GM21723 (cell line): ENCODE data around the gene SMYD3.

Experiments used
- ATAC-seq: cut with Tn5 transposase; IDR thresholded peaks from one replicate; pipeline ENCODE4 v1.9.1; 2021; ENCODE audit warnings: mild to moderate bottlenecking, moderate library complexity; ENCODE audit not compliant: unreplicated experiment

SMYD3 gene

DNA sequence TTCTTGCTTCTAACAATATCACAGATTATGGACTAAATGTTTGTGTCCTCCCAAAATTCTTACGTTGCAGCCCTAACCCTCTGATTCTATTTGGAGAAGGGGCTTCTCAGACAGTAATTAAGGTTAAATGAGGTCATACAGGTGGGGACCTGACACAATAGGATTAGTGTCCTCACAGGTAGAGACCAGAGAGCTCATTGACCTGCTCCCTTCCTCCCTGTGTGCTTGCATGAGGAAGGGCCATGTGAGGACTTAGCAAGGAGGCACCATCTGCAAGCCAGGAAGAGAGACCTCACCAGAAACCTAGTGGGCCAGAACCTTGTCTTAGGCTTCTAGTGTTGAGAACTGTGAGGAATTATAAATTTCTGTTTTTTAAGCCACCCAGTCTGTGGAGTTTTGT lies 322.6 kb downstream of the SMYD3 start:
- ATAC-seq, result no peak

DNA sequence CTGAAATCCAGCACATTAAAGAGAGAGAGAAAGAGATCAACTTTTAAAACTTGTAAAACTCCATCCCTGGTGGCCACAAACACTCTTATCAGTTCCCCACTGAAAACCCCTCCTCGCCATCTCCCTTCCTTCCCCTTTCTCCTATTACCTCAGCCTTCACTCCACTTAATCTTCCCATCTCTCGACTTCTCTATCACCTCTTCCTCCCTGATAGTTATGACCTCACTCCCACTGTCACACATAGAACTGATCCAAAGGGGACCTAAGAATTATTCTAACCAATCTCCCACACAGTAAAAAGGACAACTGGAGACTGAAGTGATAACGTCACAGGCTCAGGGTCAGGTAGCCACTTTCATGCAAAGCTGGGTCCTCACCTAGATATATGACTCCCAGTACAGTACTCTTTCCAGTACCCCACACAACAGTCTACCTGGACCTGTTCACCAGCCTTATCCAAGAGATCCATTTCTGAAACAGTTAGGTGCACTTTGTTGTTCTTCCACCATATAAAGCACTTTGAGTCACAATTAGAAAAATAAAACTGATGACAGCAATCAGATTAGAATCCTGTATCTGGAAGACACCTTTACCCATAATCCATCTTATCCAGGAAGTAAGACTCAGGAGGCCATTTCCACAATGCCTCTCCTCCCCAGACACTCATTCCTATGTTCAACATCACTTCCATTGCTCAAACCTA lies 324.8 kb downstream of the SMYD3 start:
- no peak for ATAC-seq

DNA sequence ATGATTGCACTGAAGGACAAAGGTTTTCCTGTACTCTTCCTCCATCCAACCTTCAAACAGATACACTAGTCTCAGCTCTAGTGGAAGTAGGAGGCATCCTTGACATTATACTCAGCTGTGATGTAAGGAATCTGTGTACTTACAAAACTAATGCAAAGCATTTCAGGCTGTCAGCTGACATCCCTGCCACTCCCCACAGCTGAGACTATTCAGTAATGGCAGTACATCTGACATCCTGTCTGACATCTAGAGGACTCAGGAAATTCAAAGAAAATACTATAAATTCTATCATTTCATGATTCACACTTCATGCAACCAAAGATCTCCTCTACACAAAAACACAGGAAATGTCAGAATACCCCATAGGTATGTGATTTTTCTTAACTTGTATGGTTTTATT lies 325.8 kb downstream of the SMYD3 start:
- ATAC-seq, result no peak

DNA sequence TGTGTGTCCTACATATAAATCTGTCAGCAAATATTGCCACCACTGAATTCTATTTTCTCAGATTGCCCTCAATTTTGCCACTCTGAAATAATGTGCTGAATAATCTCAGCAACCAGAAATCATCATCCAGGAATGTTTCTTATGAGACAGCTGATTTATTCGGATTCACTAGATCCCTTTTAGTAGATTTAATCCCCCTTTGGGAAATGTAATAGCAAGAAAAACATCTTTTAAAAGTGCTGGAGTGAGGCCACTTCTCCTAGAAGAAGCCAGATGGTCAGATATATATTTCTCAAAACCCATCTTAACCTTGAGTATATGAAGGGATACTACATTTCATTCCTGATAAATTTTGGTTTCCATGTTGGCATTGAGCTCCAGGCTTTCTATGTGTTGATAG lies 327.7 kb downstream of the SMYD3 start:
- ATAC-seq, result no peak

DNA sequence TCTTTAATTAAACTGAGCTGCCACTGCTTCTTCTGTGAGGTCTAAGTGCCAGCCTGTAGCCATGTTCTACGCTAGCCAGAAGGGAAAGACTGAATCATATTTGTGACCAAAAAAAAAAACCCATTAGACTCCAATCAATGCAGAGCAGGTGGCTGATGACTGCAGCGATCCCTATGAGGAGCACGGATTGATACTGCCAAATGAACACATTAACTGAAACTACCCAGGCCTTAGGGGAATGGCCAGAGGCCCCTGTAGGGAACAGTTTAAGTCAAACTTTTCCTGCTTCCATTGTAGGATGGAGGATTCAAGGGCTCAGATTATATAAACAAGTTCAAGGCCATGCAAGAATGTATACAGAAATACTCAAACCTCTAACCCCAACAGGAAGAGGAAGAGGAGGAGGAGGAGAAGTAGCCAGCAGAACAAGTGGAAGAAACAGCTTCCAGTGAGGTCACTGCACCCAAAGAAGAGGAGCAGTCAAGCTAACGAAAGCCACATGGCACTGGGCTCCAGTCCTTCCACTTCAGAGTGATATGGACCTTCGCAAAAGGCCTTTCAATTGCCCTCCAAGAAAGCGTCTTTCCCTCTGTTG lies 328.3 kb downstream of the SMYD3 start:
- no peak for ATAC-seq

DNA sequence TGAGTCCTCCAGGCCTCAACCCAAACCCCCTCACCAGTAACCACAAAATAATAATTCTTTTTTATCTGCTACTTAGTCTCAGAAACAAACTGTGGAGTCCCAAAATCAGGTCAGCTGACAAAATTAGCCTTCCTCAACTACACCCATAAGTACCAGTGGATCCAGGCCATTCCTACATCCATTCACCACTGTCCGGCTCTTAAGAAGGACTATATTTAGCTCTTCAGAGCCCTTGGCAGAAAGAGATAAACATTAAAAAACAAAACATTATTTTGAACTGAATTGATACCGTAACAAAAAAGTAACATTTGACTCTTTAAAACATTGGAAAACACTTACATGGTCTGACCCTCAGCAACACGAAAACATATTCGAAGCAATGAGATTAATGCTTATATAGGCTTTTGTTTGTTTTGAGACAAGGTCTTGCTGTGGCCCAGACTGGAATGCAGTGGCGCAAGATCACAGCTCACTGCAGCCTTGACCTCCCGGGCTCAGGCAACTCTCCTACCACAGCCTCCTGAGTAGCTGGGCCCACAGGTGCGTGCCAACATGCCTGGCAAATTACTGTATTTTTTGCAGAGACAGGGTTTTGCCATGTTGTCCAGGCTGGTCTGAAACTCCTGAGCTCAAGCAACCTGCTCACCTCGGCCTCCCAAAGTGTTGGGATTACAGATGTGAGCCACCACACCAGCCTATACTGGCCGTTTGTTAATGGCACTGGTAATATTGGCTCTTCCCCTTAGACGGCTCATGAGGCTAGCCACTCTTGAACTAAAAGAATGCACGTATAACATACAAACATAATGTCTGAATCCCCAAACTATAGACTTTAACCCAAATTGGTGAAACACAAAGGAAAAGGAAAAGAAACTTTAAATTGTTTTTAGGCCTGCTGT lies 330.7 kb downstream of the SMYD3 start:
- ATAC-seq, result no peak

DNA sequence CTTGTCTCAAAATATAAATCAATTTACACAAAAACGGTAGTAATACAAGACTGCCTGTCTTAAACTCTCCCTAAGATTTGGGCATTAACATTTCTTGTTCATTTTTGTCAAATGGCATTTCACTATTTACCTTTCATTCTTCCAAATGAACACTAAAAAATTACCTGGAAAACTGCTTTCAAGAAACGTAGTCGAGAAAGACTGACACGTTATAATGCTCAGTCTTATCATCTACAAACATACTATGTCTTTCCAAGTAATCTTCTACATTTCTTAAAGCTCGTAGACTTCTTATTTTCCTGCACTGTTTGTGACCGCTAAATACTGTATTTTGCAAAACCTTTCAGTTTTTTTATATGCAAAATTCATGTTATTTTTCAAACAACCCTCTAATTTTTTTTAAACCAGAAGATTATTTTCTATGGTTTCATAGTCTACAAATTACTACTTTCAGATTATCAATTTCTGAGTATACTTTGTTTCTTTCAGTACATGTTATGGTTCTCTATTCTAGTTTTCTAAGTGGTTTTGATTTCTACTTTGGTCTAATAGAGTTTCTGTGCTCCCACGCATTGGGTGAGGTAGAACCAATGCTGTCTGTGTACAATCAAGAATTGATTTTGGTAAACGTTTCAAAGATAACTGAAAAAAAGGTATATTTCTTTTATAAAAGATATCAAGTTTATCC lies 336.4 kb downstream of the SMYD3 start:
- ATAC-seq, result peak; percentile 92

DNA sequence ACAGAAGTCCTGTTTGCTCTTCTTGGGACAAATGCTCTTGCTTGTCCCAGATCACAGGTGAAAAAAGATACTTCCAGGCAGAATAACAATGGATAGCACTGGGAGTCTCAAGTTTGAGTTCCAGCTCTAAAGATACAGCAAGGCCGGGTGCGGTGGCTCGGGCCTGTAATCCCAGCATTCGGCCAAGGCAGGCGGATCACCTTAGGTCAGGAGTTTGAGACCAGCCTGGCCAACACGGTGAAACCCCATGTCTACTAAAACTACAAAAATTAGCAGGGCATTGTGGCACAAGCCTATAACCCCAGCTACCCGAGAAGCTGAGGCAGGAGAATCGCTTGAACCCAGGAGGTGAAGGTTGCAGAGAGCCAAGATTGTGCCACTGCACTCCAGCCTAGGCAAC lies 337.6 kb downstream of the SMYD3 start:
- ATAC-seq, result no peak

DNA sequence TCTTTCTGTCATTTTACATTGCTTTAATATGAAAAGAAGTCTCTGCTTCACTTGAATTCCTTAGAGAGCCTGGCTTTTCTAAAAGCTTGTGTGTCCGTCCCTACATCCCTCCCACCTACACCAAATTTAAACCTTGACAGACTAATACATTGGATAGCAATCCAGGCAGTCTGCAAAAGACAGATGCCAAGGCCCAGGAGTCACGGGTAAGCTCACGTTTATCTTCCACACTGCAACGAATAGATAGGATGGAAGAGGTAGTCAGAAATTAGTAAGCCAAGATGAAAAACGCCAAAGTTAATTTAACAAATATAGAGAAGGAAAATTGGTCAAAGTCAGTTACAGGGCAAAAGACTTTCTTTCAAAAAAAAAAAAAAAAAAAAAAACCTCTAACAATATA lies 338.1 kb downstream of the SMYD3 start:
- ATAC-seq, result no peak

DNA sequence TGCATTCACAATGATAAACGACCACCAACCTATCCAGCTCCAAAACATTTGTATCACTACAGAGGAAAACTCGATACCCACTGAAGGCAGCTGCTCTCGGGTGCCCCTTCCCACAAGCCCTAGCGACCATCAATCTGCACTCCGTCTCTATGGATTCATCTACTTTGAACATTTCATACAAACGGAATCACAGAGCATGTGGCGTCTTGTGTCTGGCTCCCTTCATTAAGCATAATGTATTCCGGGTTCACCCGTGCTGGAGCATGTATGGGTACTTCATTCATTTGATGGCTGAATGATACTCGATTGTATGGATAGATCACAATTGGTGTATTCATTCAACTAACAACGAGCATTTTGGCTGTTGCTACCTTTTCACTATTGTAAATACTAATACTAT lies 340.2 kb downstream of the SMYD3 start:
- ATAC-seq, result no peak

DNA sequence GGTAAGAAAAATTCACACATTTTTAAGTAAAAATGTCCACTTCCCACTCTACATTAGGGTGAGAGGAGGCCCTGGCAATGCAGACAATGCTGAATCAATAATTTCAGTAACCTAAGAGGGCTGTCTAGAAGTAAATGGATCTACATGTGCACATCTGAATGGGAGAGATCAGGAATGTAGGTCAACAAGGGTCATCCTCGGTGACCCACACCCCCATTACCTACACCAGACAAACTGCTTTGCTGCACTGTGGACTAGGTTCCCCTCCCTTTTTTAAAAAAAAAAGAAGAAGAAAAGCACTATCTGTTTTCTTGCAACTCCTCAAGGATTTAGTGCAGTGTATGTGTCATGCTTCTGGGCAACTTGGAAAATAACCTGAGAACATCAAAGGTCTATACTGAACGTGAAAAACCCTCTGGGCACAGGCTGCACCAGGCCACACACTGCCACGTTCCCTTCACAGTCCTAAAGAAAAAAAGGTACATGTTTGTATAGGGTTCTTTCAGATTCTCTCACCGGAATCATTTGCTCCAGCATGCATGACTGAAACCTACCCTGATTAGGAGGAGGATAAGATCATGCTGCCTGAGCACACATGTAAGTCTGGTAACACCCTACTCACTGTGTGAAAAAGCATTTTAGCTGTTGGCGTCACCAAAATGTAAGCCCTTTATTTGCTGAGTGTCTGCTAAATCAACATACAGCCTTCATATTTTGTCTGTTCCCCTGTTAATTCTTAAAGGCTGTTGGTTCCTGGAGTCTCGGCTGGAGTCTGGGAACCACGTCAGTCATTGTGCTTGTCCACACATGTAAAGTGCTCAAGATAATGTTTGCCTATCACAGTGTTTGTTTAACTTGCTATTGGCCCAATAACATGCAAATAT lies 341.0 kb downstream of the SMYD3 start:
- no peak for ATAC-seq

DNA sequence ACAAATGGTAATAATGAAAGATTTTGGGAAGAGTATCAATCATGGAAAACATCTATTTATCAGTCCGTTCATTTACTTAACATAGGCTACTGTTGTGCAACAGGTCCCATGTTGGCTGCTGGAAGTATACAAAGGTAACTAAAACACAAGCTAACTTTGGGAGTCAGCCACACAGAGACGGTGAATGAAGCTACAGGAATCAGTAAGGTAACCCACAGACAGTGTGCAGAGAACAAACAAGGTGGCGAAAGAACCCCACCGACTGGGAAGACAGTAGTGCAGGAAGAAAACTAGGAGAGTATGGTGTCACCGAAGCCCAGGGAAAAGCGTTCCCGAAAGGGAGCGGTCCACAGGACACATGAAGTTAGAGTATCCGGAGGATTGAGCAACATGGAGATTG lies 342.3 kb downstream of the SMYD3 start:
- ATAC-seq, result no peak

DNA sequence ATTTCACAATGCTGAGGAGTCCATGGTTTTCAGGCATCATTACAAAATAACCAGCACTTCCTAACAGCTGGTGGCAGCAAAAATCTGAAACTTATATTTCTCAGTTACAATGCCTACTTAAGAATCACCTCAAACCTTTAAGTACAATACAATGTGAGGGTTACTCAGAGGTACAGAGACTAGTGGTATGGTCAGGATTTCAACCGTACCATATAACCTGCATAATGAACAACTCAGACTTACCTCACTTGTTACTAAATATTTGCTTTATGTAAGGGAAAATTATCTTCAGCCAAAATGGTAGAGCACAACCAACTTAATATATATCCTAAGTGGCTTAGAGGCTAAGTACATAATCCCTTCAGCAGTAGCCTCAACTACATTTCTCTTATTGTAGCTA lies 344.5 kb downstream of the SMYD3 start:
- no peak for ATAC-seq

DNA sequence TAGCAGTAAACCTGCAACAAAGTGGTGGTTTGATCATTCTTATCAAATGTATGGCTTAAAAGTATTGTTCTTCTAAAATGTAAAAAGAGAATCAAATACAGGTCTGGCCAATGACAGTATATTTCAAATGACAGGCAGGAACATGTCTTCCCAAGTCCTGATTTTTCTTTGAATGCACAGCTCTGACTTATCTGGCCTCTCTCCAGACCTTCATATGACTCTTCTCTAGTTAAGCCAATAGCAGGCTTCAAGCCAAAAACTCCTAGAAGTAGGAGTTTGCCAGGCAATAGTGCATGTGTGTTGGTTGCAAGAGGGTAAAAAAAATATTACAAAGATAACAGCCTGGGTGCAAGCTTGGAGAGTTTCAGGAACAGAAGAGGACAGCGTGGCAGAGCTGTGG lies 345.5 kb downstream of the SMYD3 start:
- no peak for ATAC-seq

DNA sequence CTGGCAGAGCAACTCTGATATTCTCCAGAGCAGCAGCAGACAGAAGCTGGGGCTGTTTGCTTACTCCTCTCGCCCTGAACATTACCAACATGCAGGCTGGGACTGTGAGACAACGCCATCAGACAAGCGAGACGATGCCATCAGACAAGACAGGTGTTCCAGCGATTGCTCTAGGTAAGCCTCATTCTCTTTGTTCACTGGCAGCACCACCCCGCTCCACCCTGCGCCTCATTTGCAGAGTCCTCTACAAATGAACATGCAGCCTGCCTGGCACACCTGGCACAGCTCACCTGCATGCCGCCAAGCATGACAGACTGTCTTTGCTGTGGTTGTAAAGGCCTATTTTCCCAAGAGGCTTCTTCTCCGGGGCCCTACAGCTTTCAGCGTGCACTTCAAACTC lies 346.2 kb downstream of the SMYD3 start:
- no peak for ATAC-seq

DNA sequence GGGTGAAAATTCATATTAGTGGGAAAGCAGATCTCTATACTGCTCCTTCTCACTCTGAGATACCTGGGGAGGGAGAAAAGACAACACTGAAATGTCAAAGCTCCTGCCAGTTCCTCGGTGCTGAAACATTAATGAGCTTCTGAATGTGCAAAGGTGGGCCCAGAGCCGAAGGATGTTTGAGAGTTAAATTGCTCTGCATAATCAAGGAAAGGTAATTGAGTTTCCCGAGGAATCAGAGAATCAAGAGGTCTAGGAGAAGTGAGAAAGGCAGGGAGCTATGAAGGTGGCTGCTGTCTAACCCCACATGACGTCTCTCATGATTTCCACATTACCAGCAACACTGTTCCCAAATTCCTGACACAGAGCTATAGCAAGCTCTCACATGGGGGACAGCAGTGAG lies 346.7 kb downstream of the SMYD3 start:
- no peak for ATAC-seq

DNA sequence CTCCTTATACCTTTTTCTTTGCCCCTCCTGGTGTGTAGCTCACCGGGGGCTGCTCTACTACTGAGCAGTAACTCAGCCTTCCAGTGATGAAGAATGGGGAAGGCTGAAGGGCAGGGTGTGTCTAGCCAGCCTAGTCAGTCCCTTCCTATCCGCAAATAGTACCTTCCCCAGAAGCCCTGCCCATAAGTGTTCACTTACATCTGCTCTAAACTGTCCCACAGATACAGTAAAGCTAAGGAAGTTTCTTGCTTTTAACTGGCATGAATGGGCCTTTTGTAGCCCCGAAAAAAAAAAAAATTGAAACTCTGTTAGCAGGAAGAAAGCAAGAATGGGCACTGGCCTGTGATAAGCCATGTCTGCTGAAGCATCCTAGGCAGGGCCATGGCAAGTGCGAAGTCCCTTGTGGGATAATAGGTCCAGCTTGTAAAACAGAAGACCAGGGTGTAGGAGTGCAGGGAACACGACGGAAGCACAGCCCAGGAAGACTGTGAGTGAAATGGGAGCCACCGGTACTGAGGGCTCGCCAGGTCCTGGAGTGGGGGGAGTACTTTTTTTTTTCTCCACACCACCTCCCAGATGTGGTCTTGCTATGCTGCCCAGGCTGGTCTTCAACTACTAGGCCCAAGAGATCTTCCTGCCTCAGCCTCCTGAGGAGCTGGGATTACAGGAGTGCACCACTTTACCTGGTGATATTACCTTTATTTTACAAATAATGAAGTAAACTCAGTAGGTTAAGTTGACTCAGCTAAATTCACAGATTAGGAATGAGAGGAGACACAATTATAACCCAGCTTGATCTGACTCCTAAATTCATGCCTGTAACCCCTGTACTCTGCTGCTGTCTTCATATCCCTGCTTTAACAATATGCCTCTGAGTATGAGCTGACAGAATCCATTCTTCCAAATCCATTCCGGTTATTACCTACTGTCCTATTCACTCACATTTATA lies 347.5 kb downstream of the SMYD3 start:
- no peak for ATAC-seq

DNA sequence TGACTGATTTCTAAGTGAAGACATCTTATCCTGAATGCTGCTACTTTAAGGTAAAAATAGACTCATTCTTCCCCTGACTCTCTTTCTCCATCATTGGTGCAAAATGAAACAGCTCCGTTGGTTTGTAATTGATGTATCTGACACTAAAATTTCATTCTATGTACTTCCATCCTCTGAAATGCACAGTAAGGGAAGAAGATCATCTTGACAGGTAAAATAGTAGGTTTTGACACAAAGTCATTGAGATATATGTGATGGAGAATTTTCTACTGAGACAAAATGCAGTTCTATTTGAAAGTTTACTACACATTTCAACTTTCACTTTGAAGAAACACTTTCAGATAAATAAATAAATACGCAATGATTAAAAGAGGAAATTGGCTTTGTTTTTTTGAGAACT lies 348.9 kb downstream of the SMYD3 start:
- no peak for ATAC-seq

DNA sequence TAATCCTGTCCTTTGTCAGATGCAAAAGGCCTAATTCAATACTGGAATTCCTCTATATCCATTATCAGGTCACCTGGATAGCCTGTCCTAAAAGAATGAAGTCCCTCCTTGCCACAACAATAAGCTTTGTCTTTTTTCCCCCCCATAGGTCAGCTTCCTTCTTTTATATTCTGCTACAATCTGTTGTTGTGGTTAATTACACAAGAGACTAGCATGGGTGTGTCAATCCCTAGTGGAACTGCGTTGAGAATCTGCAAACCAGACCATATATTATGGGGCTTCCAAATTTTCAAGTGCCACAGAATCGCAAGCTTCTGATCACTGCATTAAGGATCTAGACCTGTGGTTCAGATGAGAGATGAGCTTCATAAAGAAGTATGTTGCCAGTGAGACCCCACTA lies 349.6 kb downstream of the SMYD3 start:
- no peak for ATAC-seq
